KMS-11 (cell line): ENCODE results near the gene ZNF398.

Source experiments
- H2AFZ ChIP-seq: fragments of 200-600 bp; sonication (generic); 2 replicates; pipeline ENCODE4 v1.6.1; 2016; ENCODE audit warnings: antibody characterized with exemption, mixed run types, low read depth
- H3K27ac ChIP-seq: fragments of 200-600 bp; sonication (generic); 2 replicates; pipeline ENCODE4 v1.6.1; 2016; ENCODE audit warnings: mild to moderate bottlenecking, mixed run types
- H3K27me3 ChIP-seq: fragments of 200-600 bp; sonication (generic); 2 replicates; pipeline ENCODE4 v1.6.1; 2017; ENCODE audit warnings: mild to moderate bottlenecking, low read depth, mixed run types, moderate library complexity; ENCODE audit not compliant: insufficient read depth
- H3K36me3 ChIP-seq: fragments of 200-600 bp; sonication (generic); 2 replicates; pipeline ENCODE4 v1.6.1; 2017; ENCODE audit warnings: mild to moderate bottlenecking, mixed run types; ENCODE audit not compliant: insufficient read depth
- H3K4me1 ChIP-seq: fragments of 200-600 bp; sonication (generic); 2 replicates; pipeline ENCODE4 v1.6.1; 2016; ENCODE audit warnings: mild to moderate bottlenecking, low read depth, mixed run types; ENCODE audit not compliant: poor library complexity, severe bottlenecking
- H3K4me2 ChIP-seq: fragments of 200-600 bp; sonication (generic); 2 replicates; pipeline ENCODE4 v1.7.0; 2016; ENCODE audit warnings: mild to moderate bottlenecking, mixed run types
- H3K4me3 ChIP-seq: fragments of 200-600 bp; sonication (generic); IDR thresholded peaks from 2 replicates; pipeline ENCODE4 v1.6.1; 2017; ENCODE audit warnings: low read depth, low read length, mixed read lengths; ENCODE audit not compliant: insufficient read depth
- H3K79me2 ChIP-seq: fragments of 200-600 bp; sonication (generic); 2 replicates; pipeline ENCODE4 v1.6.1; 2016; ENCODE audit warnings: low read depth, mixed run types; ENCODE audit not compliant: insufficient read depth
- H3K9ac ChIP-seq: fragments of 200-600 bp; sonication (generic); 2 replicates; pipeline ENCODE4 v1.6.1; 2016; ENCODE audit warnings: mild to moderate bottlenecking, mixed run types
- H4K20me1 ChIP-seq: fragments of 200-600 bp; sonication (generic); 2 replicates; pipeline ENCODE4 v1.6.1; 2016; ENCODE audit warnings: mild to moderate bottlenecking, mixed run types; ENCODE audit not compliant: insufficient read depth
- TF ChIP-seq, protein P1 (sequence below): fragments of 200-600 bp; sonication (generic); conservative IDR thresholded peaks from 2 replicates; pipeline ENCODE4 v1.6.1; 2017; ENCODE audit warnings: low read depth, mild to moderate bottlenecking, antibody characterized with exemption, low read length, moderate library complexity, mixed read lengths

ZNF398 gene

DNA sequence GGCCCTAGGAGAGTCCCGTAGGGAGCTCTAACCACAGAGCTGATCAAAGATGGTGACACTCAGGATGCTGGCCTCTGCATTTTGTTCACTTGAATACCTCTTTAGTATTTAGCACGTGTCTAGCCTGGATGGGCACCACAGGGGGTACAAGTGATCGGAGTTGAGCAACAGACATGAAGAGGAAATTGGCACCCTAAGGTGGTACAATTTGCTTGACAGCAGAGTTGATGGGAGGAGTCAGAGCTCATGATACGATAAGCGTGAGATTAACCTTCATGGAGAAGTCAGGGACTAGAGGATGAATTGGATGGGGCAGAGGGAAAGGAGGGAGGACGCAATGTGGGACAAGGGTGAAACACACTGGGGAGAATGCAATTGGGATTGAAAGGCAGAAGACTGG is 82.3 kb downstream of the ZNF398 start:
- Histone ChIP-seq H3K27me3 (no peaks in the 10 kb centered on the region), H4K20me1 (no peaks in the 10 kb centered on the region), H3K36me3 (0 out of 2 replicates have a peak, but pooled peaks cover 1% of the 10 kb centered on the region), H3K79me2 (no peaks in the 10 kb centered on the region), H3K4me3 (no peak overlapping the region), H3K4me1 (no peaks in the 10 kb centered on the region), H3K27ac (no peak overlapping the region), H3K9ac (no peak overlapping the region), H2AFZ (no peak overlapping the region), H3K4me2 (no peak overlapping the region)
- TF ChIP-seq, protein P1, sequence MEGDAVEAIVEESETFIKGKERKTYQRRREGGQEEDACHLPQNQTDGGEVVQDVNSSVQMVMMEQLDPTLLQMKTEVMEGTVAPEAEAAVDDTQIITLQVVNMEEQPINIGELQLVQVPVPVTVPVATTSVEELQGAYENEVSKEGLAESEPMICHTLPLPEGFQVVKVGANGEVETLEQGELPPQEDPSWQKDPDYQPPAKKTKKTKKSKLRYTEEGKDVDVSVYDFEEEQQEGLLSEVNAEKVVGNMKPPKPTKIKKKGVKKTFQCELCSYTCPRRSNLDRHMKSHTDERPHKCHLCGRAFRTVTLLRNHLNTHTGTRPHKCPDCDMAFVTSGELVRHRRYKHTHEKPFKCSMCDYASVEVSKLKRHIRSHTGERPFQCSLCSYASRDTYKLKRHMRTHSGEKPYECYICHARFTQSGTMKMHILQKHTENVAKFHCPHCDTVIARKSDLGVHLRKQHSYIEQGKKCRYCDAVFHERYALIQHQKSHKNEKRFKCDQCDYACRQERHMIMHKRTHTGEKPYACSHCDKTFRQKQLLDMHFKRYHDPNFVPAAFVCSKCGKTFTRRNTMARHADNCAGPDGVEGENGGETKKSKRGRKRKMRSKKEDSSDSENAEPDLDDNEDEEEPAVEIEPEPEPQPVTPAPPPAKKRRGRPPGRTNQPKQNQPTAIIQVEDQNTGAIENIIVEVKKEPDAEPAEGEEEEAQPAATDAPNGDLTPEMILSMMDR = no peak

DNA sequence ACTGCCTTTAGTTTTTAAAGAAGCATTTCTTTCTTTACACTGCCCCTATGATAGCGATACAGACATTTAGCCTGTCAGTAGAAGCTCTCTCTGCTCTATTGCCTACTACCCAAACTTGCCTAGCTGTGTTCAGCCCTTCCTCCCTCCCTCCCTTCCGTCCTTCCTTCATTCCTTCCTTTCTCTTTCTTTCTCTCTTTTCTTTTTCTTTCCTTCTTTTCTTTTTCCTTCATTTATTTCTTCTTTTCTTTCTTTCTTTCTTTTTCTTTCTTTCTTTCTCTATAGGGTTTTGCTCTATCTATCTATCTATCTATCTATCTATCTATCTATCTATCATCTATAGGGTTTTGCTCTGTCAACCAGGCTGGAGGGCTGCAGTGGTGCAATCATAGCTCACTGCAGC is 85.1 kb downstream of the ZNF398 start:
- H2AFZ ChIP-seq = no peak overlapping the region
- no peak overlapping the region for H3K27ac ChIP-seq
- H3K79me2 ChIP-seq = no peaks in the 10 kb centered on the region
- TF ChIP-seq, protein P1 = no peak
- H3K4me1 ChIP-seq = no peaks in the 10 kb centered on the region
- H4K20me1 ChIP-seq = no peaks in the 10 kb centered on the region
- H3K4me3 ChIP-seq = no peak overlapping the region
- no peak overlapping the region for H3K4me2 ChIP-seq
- H3K36me3 ChIP-seq = no peaks in the 10 kb centered on the region
- 0 out of 2 replicates have a peak, but pooled peaks cover 6% of the 10 kb centered on the region for H3K27me3 ChIP-seq
- no peak overlapping the region for H3K9ac ChIP-seq
